Neural cell (in vitro differentiated cells): ENCODE results near the gene RBBP8NL.

ENCODE experiments used
- EZH2 ChIP-seq: fragments of 200-600, 300-800 bp; shearing (Covaris generic), sonication (generic); IDR thresholded peaks from 2 replicates; pipeline ENCODE4 v1.6.1; 2014; ENCODE audit warnings: antibody characterized with exemption, low read length, borderline replicate concordance, mild to moderate bottlenecking; ENCODE audit not compliant: insufficient read depth, poor library complexity, severe bottlenecking
- POLR2AphosphoS5 ChIP-seq: IDR thresholded peaks from 2 replicates; pipeline ENCODE4 v1.6.1; 2012
- SMC3 ChIP-seq: fragments of 450-650 bp; conservative IDR thresholded peaks from 2 replicates; pipeline ENCODE4 v1.6.1; 2014; ENCODE audit warnings: antibody characterized with exemption, mild to moderate bottlenecking, moderate library complexity; ENCODE audit not compliant: poor library complexity
- TF ChIP-seq, protein P1 (sequence below): fragments of 450-650 bp; IDR thresholded peaks from 2 replicates; pipeline ENCODE4 v1.5.1; 2014; ENCODE audit warnings: antibody characterized with exemption, mild to moderate bottlenecking, moderate library complexity; ENCODE audit not compliant: poor library complexity, severe bottlenecking

DNA sequence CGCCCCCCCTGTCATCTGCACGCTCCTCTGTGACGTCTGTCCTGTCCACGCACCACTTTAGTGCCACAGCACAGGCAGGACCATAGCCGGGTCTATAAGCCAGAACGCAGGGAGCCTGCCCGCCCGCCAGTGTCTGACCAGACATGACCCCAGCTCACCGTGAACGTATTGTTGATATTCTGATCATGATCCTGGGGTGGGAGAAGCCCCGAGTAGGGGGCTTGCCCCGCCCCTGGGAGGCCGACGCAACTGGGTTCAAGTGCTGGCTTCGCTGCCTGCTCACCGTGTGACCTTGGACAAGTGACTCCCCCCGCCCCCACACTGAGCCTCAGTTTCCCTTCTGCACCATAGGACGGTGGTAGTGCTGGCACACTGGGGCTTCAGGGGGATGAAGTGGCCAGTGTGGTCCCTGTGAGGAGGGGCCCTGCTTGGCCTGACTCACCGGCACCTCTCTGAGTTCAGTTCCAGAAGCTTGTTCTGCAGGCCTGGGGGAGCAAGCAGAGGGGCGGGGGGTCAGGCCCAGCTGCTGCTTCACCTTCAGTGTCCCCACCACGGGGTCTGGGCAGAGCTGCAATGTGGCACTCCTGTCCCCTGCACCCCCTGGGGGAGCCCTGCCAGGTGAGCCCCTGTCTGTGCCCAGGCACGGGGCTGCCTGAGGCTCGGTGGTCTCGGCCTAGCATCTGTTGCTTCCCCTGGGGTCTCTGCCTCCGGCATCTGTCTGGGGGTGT is 9.2 kb downstream of the RBBP8NL start:
- TF ChIP-seq, protein P1, sequence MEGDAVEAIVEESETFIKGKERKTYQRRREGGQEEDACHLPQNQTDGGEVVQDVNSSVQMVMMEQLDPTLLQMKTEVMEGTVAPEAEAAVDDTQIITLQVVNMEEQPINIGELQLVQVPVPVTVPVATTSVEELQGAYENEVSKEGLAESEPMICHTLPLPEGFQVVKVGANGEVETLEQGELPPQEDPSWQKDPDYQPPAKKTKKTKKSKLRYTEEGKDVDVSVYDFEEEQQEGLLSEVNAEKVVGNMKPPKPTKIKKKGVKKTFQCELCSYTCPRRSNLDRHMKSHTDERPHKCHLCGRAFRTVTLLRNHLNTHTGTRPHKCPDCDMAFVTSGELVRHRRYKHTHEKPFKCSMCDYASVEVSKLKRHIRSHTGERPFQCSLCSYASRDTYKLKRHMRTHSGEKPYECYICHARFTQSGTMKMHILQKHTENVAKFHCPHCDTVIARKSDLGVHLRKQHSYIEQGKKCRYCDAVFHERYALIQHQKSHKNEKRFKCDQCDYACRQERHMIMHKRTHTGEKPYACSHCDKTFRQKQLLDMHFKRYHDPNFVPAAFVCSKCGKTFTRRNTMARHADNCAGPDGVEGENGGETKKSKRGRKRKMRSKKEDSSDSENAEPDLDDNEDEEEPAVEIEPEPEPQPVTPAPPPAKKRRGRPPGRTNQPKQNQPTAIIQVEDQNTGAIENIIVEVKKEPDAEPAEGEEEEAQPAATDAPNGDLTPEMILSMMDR, result no peak
- TF ChIP-seq EZH2 (no peak), POLR2AphosphoS5 (no peak), SMC3 (no peak)
